ENCODE results near the gene HIF3A. TPM values are rescaled to one million over a fixed set of nuclear protein-coding genes. Genes with fewer than 3 reads are reported as not detected.
A peak's percentile ranks its signal among the peaks of the same experiment; 100 is the strongest.

Gene HIF3A
- total RNA-seq, 6 experiments from 2014 or later, result 0.14 to 3.3 (median 2.1) TPM

DNA sequence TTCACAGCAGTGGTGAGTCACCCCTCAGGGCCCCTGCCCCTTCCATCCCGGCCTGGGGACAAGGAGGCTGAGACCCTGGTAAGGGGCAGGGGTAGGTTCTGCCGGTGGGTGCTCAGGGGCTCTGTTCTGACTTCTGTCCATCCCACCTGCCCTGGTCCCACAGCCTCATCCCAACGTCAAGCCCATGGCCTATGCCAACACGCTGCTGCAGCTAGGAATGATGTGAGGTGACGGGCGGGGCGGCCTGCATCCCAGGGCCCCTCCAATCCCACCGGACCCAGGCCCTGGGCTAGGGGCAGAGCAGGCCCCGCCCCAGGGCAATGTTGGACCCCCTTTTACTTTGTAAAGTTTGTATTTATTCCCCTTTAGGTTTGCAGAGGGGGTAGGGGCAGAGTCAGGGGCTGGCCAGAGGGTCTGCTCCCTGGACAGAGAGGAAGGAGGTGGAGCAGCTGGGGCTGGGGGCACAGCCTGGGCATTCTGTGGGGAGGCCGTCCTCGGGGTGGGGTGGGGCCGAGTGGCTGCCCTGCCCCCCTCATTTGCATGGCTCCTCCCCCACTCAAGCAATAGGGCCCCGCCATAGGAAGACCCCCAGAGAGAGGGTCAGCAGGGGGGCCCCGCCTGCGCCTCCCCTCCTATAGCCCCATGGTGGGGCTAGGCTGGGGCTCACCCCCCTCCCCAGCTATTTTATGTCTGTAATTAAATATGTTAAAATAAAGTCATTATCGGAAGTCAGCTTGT, 93.4 kb downstream of the HIF3A start:
- H3K27ac Mint-ChIP-seq, result no peak overlapping the region
- peaks cover 40% of the 10 kb centered on the region for H3K36me3 Mint-ChIP-seq (ENCODE audit: low read depth)
- H3K4me3 Mint-ChIP-seq, result no peak overlapping the region
- H3K9me3 Mint-ChIP-seq, result peaks cover 14% of the 10 kb centered on the region
- DNase-seq, result no peak
- peaks cover 34% of the 10 kb centered on the region for H3K4me1 Mint-ChIP-seq (ENCODE audit: low read depth)
- H3K27me3 Mint-ChIP-seq (ENCODE audit: insufficient read depth), result peaks cover 7% of the 10 kb centered on the region
- TF ChIP-seq, protein P1, sequence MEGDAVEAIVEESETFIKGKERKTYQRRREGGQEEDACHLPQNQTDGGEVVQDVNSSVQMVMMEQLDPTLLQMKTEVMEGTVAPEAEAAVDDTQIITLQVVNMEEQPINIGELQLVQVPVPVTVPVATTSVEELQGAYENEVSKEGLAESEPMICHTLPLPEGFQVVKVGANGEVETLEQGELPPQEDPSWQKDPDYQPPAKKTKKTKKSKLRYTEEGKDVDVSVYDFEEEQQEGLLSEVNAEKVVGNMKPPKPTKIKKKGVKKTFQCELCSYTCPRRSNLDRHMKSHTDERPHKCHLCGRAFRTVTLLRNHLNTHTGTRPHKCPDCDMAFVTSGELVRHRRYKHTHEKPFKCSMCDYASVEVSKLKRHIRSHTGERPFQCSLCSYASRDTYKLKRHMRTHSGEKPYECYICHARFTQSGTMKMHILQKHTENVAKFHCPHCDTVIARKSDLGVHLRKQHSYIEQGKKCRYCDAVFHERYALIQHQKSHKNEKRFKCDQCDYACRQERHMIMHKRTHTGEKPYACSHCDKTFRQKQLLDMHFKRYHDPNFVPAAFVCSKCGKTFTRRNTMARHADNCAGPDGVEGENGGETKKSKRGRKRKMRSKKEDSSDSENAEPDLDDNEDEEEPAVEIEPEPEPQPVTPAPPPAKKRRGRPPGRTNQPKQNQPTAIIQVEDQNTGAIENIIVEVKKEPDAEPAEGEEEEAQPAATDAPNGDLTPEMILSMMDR (IDR thresholded peaks at IDR 0.05), result no peak

DNA sequence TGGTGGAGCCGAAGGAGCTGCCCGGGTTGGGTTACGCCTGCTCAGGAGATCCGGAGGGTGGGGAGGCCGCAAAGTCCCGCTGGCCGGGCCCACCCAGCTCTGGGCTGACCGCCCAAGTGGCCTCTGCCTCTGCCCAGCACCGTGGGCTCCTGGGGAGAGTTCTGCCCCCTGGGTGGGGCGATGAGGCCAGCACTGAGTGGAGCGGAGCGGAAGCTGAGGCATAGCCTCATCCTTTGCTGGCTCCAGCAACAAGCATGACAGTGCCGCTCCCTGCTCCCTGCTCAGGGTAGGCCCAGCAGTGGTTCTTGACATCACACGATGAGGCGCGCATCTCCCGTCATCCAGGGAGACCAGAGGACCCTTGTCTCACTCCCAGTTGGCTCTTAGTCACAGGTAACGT, 94.0 kb downstream of the HIF3A start:
- Mint-ChIP-seq H3K4me1 (ENCODE audit: low read depth) (peaks cover 38% of the 10 kb centered on the region), H3K27ac (no peak overlapping the region), H3K27me3 (ENCODE audit: insufficient read depth) (peaks cover 7% of the 10 kb centered on the region), H3K9me3 (peaks cover 14% of the 10 kb centered on the region), H3K36me3 (ENCODE audit: low read depth) (peaks cover 40% of the 10 kb centered on the region), H3K4me3 (no peak overlapping the region)
- TF ChIP-seq, protein P1 (IDR thresholded peaks at IDR 0.05), result no peak
- no peak for DNase-seq

DNA sequence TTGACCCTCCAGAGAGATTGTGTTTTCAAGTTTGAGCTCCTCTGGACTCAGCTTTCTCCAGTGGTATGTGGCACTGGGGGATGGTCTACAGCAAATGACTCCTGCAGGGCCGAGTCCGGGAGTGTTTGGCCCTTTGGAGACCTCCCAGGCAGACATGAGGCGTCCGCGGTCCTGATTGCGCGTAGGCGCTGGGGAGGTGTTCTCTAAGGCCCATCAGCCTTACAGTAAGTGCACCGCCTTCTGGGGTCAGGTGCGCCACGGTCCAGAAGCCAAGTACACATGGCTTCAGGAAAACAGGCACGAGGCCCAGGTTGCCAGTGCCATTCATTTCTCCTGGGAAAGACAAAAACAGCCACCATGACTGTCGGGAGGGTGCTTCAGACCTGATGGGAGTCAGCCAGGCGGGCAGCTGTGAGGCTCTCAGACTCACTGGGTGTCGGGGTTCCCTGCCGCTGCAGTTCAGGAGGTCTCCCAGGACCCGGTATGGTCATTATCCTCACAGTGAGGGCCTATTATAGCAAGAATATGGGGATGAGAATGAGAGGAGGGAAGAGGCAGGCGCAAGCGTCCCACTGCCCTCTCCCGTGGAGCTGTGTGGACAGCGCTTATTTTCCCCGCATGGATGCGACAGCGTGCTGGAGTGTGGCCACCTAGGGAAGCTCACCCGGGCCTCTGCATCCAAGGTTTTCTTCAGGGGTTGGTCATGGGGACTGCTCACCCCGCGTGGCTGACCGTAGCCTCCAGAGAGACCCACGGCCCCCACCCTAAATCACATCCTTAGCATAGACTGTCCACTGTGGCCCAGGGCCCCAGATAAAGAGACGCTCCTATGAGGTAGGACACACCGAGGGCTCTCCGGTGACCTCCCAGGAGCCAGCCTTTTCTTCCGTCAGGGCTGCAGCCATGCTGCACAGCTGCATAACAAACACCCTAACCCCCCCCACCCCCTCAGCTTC, 94.7 kb downstream of the HIF3A start:
- peaks cover 7% of the 10 kb centered on the region for H3K27me3 Mint-ChIP-seq (ENCODE audit: insufficient read depth)
- no peak overlapping the region for H3K27ac Mint-ChIP-seq
- peaks cover 40% of the 10 kb centered on the region for H3K36me3 Mint-ChIP-seq (ENCODE audit: low read depth)
- TF ChIP-seq, protein P1 (IDR thresholded peaks at IDR 0.05), result no peak
- no peak overlapping the region for H3K4me3 Mint-ChIP-seq
- peaks cover 14% of the 10 kb centered on the region for H3K9me3 Mint-ChIP-seq
- H3K4me1 Mint-ChIP-seq (ENCODE audit: low read depth), result peaks cover 40% of the 10 kb centered on the region
- DNase-seq, result no peak

DNA sequence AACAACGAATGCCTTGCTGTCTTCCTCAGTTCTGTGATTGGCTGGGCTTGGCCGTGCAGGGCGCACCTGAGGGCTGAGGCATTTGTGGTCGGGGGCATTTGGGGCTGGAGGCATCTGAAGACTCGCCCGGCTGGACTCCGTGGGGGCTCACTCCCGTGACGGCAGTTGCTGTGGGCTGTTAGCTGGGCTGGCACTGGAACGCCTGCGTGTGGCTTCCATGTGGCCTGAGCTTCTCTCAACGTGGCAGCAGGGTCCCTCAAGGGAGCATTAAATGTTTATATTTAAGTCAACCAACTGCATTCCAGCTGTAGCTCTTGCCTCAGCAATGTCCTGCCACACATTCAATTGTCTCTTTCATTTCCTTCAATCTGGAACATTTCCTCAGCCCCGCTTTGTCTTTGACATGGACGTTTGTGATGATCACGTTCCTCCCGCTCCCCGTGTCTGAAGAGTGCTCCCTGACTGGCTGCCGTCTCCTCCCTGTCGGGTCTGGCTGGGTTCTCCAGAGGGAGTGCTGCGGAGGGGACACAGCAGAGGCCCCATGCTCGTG, 95.5 kb downstream of the HIF3A start:
- peaks cover 40% of the 10 kb centered on the region for H3K4me1 Mint-ChIP-seq (ENCODE audit: low read depth)
- no peak for DNase-seq
- H3K9me3 Mint-ChIP-seq, result peaks cover 14% of the 10 kb centered on the region
- TF ChIP-seq, protein P1 (IDR thresholded peaks at IDR 0.05), result no peak
- H3K36me3 Mint-ChIP-seq (ENCODE audit: low read depth), result peaks cover 33% of the 10 kb centered on the region
- H3K27ac Mint-ChIP-seq, result peak overlapping the region; percentile 72
- peak overlapping the region; percentile 33 for H3K4me3 Mint-ChIP-seq
- peaks cover 7% of the 10 kb centered on the region for H3K27me3 Mint-ChIP-seq (ENCODE audit: insufficient read depth)

DNA sequence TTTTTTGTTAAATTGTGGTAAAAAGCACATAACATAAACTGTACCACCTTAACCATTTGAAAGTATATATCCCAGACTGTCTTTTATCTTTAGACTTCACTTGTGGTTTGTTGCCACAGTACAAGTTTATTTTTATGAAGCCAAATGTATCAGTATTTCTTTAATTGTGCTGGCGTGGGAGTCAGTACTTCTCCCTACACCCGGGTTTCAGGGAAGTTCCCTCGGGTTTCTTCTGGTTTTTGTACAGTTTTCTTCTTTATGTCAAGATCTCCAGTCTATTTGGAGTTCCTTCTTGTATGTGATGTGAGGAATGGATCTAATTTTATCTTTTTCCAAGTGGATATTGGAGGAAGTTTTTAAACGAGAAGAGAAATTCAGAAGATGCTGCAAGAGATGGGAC, 96.0 kb downstream of the HIF3A start:
- H3K27ac Mint-ChIP-seq, result peak overlapping the region; percentile 72
- H3K27me3 Mint-ChIP-seq (ENCODE audit: insufficient read depth), result peaks cover 7% of the 10 kb centered on the region

More for the DNA sequence above, 96.0 kb downstream of the HIF3A start:
- TF ChIP-seq, protein P1 (IDR thresholded peaks at IDR 0.05), result no peak
- H3K4me3 Mint-ChIP-seq, result peak overlapping the region; percentile 33
- no peak for DNase-seq
- peaks cover 14% of the 10 kb centered on the region for H3K9me3 Mint-ChIP-seq
- peaks cover 28% of the 10 kb centered on the region for H3K36me3 Mint-ChIP-seq (ENCODE audit: low read depth)
- peaks cover 40% of the 10 kb centered on the region for H3K4me1 Mint-ChIP-seq (ENCODE audit: low read depth)

Other genes starting within 250 kb of the HIF3A start
- gene IGFL3, start 172.4 kb upstream of the HIF3A start, total RNA-seq (2021; fragmentation: NEBNext Ultra II Directional; extraction: Animal tissue kit (Norgen Biotek cat#: 25700)), result not detected
- gene IGFL2, start 148.8 kb upstream of the HIF3A start, total RNA-seq (2021; fragmentation: NEBNext Ultra II Directional; extraction: Animal tissue kit (Norgen Biotek cat#: 25700)), result not detected
- gene IGFL1, start 67.3 kb upstream of the HIF3A start, total RNA-seq (2021; fragmentation: NEBNext Ultra II Directional; extraction: Animal tissue kit (Norgen Biotek cat#: 25700)), result not detected
- gene PPP5C, start 50.0 kb downstream of the HIF3A start, total RNA-seq (2021; fragmentation: NEBNext Ultra II Directional; extraction: Animal tissue kit (Norgen Biotek cat#: 25700)), result 10 to 100 TPM; 62.8 to 80.6 (median 76.3) TPM
- 10 to 100 TPM in 4 of 6 experiments, 1 to 10 TPM in 2; 6.3 to 10.6 (median 10.2) TPM for gene CCDC8, start 116.5 kb downstream of the HIF3A start, total RNA-seq (2021; fragmentation: NEBNext Ultra II Directional; extraction: Animal tissue kit (Norgen Biotek cat#: 25700))
- under 1 TPM in 3 of 6 experiments, not detected in 3; 0.05 to 0.09 (median 0.07) TPM for gene PNMA8C, start 131.9 kb downstream of the HIF3A start, total RNA-seq (2021; fragmentation: NEBNext Ultra II Directional; extraction: Animal tissue kit (Norgen Biotek cat#: 25700))
- gene PNMA8A, start 174.5 kb downstream of the HIF3A start, total RNA-seq (2021; fragmentation: NEBNext Ultra II Directional; extraction: Animal tissue kit (Norgen Biotek cat#: 25700)), result 10 to 100 TPM in 2 of 6 experiments, 1 to 10 TPM in 4; 8.6 to 13.1 (median 9.2) TPM
- gene PNMA8B, start 198.8 kb downstream of the HIF3A start, total RNA-seq (2021; fragmentation: NEBNext Ultra II Directional; extraction: Animal tissue kit (Norgen Biotek cat#: 25700)), result under 1 TPM in 4 of 6 experiments, not detected in 2; 0.02 to 0.17 (median 0.07) TPM